Activated naive CD8-positive, alpha-beta T cell treated with anti-CD3 and anti-CD28 coated beads for 36 hours (primary cell): ENCODE measurements around the gene CCDC71L. TPM values are rescaled to one million over a fixed set of nuclear protein-coding genes. Genes with fewer than 3 reads are reported as not detected.

Experiments
- DNase-seq: peaks from one replicate; pipeline ENCODE4 v3.0.0; 2021
- H3K27ac Mint-ChIP-seq: one replicate; pipeline ENCODE4 v1.8.0; 2022; ENCODE audit warnings: mild to moderate bottlenecking, moderate library complexity, mixed read lengths
- H3K27me3 Mint-ChIP-seq: one replicate; pipeline ENCODE4 v1.8.0; 2022; ENCODE audit warnings: mild to moderate bottlenecking, mixed read lengths
- H3K36me3 Mint-ChIP-seq: one replicate; pipeline ENCODE4 v1.8.0; 2021; ENCODE audit warnings: mild to moderate bottlenecking, mixed read lengths
- H3K4me1 Mint-ChIP-seq: one replicate; pipeline ENCODE4 v1.8.0; 2021; ENCODE audit warnings: mixed read lengths
- H3K4me3 Mint-ChIP-seq: one replicate; pipeline ENCODE4 v1.8.0; 2022; ENCODE audit warnings: mild to moderate bottlenecking, moderate library complexity, mixed read lengths
- H3K9me3 Mint-ChIP-seq: one replicate; pipeline ENCODE4 v1.8.0; 2022; ENCODE audit warnings: mixed read lengths
- total RNA-seq, 2 experiments: library from RNA; stranded (reverse); gene quantifications; one replicate each; pipeline ENCODE4 v1.2.3, GENCODE V29; 2021

The CCDC71L gene
- total RNA-seq, 2 experiments from 2014 or later, result 16.4 to 17.8 TPM

DNA sequence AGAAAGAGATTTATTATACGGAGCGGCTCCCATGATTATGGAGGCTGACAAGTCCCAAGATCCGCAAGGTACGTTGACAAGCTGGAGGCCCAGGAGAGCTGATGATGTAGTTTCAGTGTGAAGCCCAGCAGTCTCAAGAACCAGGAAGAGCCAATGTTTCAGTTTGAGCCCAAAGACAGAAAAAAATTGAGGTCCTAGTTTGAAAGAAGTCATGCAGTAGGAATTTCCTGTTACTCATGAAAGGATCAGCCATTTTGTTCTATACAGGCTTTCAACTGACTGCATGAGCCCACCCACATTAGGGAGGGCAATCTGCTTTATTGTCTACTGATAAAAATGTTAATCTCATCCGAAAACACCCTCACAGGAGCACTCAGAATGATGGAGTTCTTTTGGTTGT, 51.5 kb downstream of the CCDC71L start:
- DNase-seq, result no peak
- peaks cover 3% of the 10 kb centered on the region for H3K9me3 Mint-ChIP-seq
- H3K27ac Mint-ChIP-seq, result no peak overlapping the region
- H3K4me3 Mint-ChIP-seq, result no peak overlapping the region
- H3K36me3 Mint-ChIP-seq, result no peaks in the 10 kb centered on the region
- no peaks in the 10 kb centered on the region for H3K4me1 Mint-ChIP-seq
- no peaks in the 10 kb centered on the region for H3K27me3 Mint-ChIP-seq

GRCh38 chr7:106608661-106609060, 52.3 kb downstream of the CCDC71L start:
- H3K4me1 Mint-ChIP-seq, result no peaks in the 10 kb centered on the region
- no peaks in the 10 kb centered on the region for H3K27me3 Mint-ChIP-seq
- DNase-seq, result no peak
- H3K36me3 Mint-ChIP-seq, result no peaks in the 10 kb centered on the region
- peaks cover 3% of the 10 kb centered on the region for H3K9me3 Mint-ChIP-seq
- H3K4me3 Mint-ChIP-seq, result no peak overlapping the region
- H3K27ac Mint-ChIP-seq, result no peak overlapping the region

Other genes starting within 250 kb of the CCDC71L start
- gene PIK3CG, start 204.1 kb upstream of the CCDC71L start, total RNA-seq, result 10 to 100 TPM; 26.3 to 28.8 TPM